ENCODE measurements around the gene TTC9B.

- no peak for TF ChIP-seq CTCF (IDR thresholded peaks at IDR 0.05)
- no peak for TF ChIP-seq POLR2A (IDR thresholded peaks at IDR 0.05)
- no peak for TF ChIP-seq POLR2AphosphoS5 (IDR thresholded peaks at IDR 0.05)
- no peak for TF ChIP-seq EP300 (IDR thresholded peaks at IDR 0.05)
Measured at GRCh38 chr19:40257096-40257517, 38.9 kb upstream of the TTC9B start.
